PC-9 (cell line): ENCODE data around the gene OPHN1.

Source experiments
- EZH2 ChIP-seq: fragments of 200-600 bp; sonication (generic); IDR thresholded peaks from 2 replicates; pipeline ENCODE4 v1.8.0; 2017; ENCODE audit warnings: antibody characterized with exemption, low read depth
- TF ChIP-seq, protein P1 (sequence below): fragments of 200-600 bp; sonication (generic); conservative IDR thresholded peaks from 2 replicates; pipeline ENCODE4 v1.6.1; 2017; ENCODE audit warnings: mixed run types, antibody characterized with exemption, mild to moderate bottlenecking, moderate library complexity

DNA sequence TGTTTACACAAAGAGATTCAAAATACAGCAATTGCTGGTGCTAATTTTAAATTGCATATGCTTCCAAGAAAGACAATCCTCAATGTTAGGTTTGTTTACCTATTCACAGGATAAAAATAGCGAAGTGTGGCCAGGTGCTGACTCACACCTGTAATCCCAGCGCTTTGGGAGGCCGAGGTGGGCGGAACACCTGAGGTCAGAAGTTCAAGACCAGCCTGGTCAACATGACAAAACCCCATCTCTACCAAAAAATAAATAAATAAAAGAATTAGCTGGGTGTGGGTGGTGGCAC lies 77.7 kb downstream of the OPHN1 start:
- TF ChIP-seq, protein P1, sequence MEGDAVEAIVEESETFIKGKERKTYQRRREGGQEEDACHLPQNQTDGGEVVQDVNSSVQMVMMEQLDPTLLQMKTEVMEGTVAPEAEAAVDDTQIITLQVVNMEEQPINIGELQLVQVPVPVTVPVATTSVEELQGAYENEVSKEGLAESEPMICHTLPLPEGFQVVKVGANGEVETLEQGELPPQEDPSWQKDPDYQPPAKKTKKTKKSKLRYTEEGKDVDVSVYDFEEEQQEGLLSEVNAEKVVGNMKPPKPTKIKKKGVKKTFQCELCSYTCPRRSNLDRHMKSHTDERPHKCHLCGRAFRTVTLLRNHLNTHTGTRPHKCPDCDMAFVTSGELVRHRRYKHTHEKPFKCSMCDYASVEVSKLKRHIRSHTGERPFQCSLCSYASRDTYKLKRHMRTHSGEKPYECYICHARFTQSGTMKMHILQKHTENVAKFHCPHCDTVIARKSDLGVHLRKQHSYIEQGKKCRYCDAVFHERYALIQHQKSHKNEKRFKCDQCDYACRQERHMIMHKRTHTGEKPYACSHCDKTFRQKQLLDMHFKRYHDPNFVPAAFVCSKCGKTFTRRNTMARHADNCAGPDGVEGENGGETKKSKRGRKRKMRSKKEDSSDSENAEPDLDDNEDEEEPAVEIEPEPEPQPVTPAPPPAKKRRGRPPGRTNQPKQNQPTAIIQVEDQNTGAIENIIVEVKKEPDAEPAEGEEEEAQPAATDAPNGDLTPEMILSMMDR: no peak
- no peak for TF ChIP-seq EZH2
